SK-N-SH (cell line): ENCODE data around the gene XRN2. TPM values are rescaled to one million over a fixed set of nuclear protein-coding genes. Genes with fewer than 3 reads are reported as not detected.

Experiments used
- CTCF ChIA-PET: fragments of 300-600, 350-600 bp; formaldehyde crosslinking; extraction: SDS; loops from one replicate; lab custom pipeline; 2021; lab: Yijun Ruan, JAX
- POLR2A ChIA-PET: fragments of 350-600 bp; sonication (Branson Sonifier 250); formaldehyde crosslinking; extraction: SDS; loops from one replicate; lab custom pipeline; 2020; ENCODE audit warnings: antibody characterized with exemption, inconsistent platforms; lab: Yijun Ruan, JAX
- DNase-seq: peaks from one replicate; pipeline ENCODE4 v3.0.0; 2012
- H2AFZ ChIP-seq: fragments of 200-600 bp; sonication (generic); 2 replicates; pipeline ENCODE4 v1.8.1; 2016; ENCODE audit warnings: antibody characterized with exemption, mild to moderate bottlenecking, low read depth
- H3F3A ChIP-seq: fragments of 200-600 bp; sonication (generic); replicated peaks from 2 replicates; pipeline ENCODE3; 2016; ENCODE audit warnings: antibody characterized with exemption, mild to moderate bottlenecking; ENCODE audit not compliant: insufficient read depth
- H3K27ac ChIP-seq, 2 experiments: fragments of 200-500 bp in 1 of 2; fragments of 200-600 bp in 1 of 2; sonication (Bioruptor generic) in 1 of 2; sonication (generic), shearing (Covaris generic) in 1 of 2; 2 replicates each; pipeline versions ENCODE4 v1.5.1 to v1.6.1; 2014 to 2016; ENCODE audit warnings: low read depth in 2 of 2, inconsistent platforms in 1 of 2, low read length in 1 of 2, mild to moderate bottlenecking in 1 of 2, mixed read lengths in 1 of 2
- H3K27me3 ChIP-seq: fragments of 200-600 bp; sonication (generic), shearing (Covaris generic); 2 replicates; pipeline ENCODE4 v1.6.1; 2016; ENCODE audit warnings: mixed run types; ENCODE audit not compliant: insufficient read depth
- H3K36me3 ChIP-seq, 2 experiments: fragments of 200-500 bp in 1 of 2; fragments of 200-600 bp in 1 of 2; sonication (Bioruptor generic) in 1 of 2; sonication (generic) in 1 of 2; replicated peaks in 1 of 2; 2 replicates each; pipeline versions ENCODE3 to v1.5.1; 2014 to 2016; ENCODE audit warnings: low read length in 1 of 2, mild to moderate bottlenecking in 1 of 2; ENCODE audit not compliant: insufficient read depth in 2 of 2, control insufficient read depth in 1 of 2
- H3K4me1 ChIP-seq, 2 experiments: fragments of 200-500 bp in 1 of 2; fragments of 200-600 bp in 1 of 2; sonication (Bioruptor generic) in 1 of 2; sonication (generic), shearing (Covaris generic) in 1 of 2; 2 replicates each; pipeline versions ENCODE4 v1.5.1 to v1.6.1; 2014 to 2016; ENCODE audit warnings: low read depth in 1 of 2, low read length in 1 of 2, mixed run types in 1 of 2; ENCODE audit not compliant: insufficient read depth in 2 of 2, control insufficient read depth in 1 of 2
- H3K4me2 ChIP-seq: fragments of 200-600 bp; sonication (generic), shearing (Covaris generic); 2 replicates; pipeline ENCODE4 v1.6.1; 2017; ENCODE audit warnings: mixed run types
- H3K4me3 ChIP-seq, 2 experiments: fragments of 200-500 bp in 1 of 2; fragments of 200-600 bp in 1 of 2; sonication (Bioruptor generic) in 1 of 2; sonication (generic), shearing (Covaris generic) in 1 of 2; 2 replicates each; pipeline versions ENCODE4 v1.5.1 to v1.8.1; 2014 to 2016; ENCODE audit warnings: low read depth in 2 of 2, inconsistent platforms in 1 of 2, low read length in 1 of 2, mild to moderate bottlenecking in 1 of 2, mixed read lengths in 1 of 2, moderate library complexity in 1 of 2
- H3K79me2 ChIP-seq: fragments of 200-600 bp; sonication (generic); 2 replicates; pipeline ENCODE4 v1.8.1; 2017; ENCODE audit warnings: mild to moderate bottlenecking; ENCODE audit not compliant: insufficient read depth
- H3K9ac ChIP-seq: fragments of 200-600 bp; sonication (generic); 2 replicates; pipeline ENCODE4 v1.6.1; 2017; ENCODE audit warnings: mixed run types
- H3K9me2 ChIP-seq: fragments of 200-600 bp; sonication (generic); 2 replicates; pipeline ENCODE4 v1.6.1; 2017; ENCODE audit warnings: mixed run types
- H3K9me3 ChIP-seq: fragments of 200-600 bp; sonication (generic); 2 replicates; pipeline ENCODE4 v1.6.1; 2017; ENCODE audit warnings: mixed run types, mild to moderate bottlenecking, moderate library complexity
- H4K20me1 ChIP-seq: fragments of 200-600 bp; sonication (generic); 2 replicates; pipeline ENCODE4 v1.6.1; 2017; ENCODE audit warnings: mild to moderate bottlenecking, mixed run types; ENCODE audit not compliant: insufficient read depth
- CHD2 ChIP-seq: fragments of 150-350 bp; IDR thresholded peaks from 2 replicates; pipeline ENCODE4 v1.6.1; 2018; ENCODE audit warnings: low read length; ENCODE audit not compliant: partially characterized antibody
- ELF1 ChIP-seq: IDR thresholded peaks from 2 replicates; pipeline ENCODE4 v1.4.0; 2012
- EP300 ChIP-seq, 2 experiments: IDR thresholded peaks; 2 replicates each; pipeline versions ENCODE4 v1.4.0 to v1.6.1; 2012; ENCODE audit warnings: borderline replicate concordance in 1 of 2, low read depth in 1 of 2, low read length in 1 of 2
- EZH2phosphoT487 ChIP-seq: fragments of 200-600 bp; sonication (generic); IDR thresholded peaks from 2 replicates; pipeline ENCODE4 v1.6.1; 2017; ENCODE audit warnings: low read depth, mixed run types, mild to moderate bottlenecking, antibody characterized with exemption, moderate library complexity, borderline replicate concordance
- FOSL2 ChIP-seq: IDR thresholded peaks from 2 replicates; pipeline ENCODE4 v1.4.0; 2012; ENCODE audit warnings: low read depth, mild to moderate bottlenecking, moderate library complexity, borderline replicate concordance
- FOXM1 ChIP-seq: IDR thresholded peaks from 2 replicates; pipeline ENCODE4 v1.4.0; 2012; ENCODE audit warnings: low read depth, mild to moderate bottlenecking
- IRF3 ChIP-seq: fragments of 150-350 bp; IDR thresholded peaks from 2 replicates; pipeline ENCODE4 v1.6.1; 2016; ENCODE audit warnings: mild to moderate bottlenecking, low read depth, low read length
- MAX ChIP-seq: IDR thresholded peaks from 2 replicates; pipeline ENCODE4 v1.4.0; 2012; ENCODE audit warnings: low read depth
- NFIC ChIP-seq: IDR thresholded peaks from 2 replicates; pipeline ENCODE4 v1.4.0; 2012; ENCODE audit warnings: borderline replicate concordance
- PBX3 ChIP-seq: IDR thresholded peaks from 2 replicates; pipeline ENCODE4; 2012
- POLR2AphosphoS5 ChIP-seq: IDR thresholded peaks from 2 replicates; pipeline ENCODE4 v1.6.1; 2012; ENCODE audit warnings: low read depth, low read length
- RCOR1 ChIP-seq: fragments of 150-350 bp; IDR thresholded peaks from 2 replicates; pipeline ENCODE4 v1.6.1; 2017; ENCODE audit warnings: antibody characterized with exemption, low read length
- RFX5 ChIP-seq: IDR thresholded peaks from 2 replicates; pipeline ENCODE4 v1.6.1; 2012; ENCODE audit warnings: mild to moderate bottlenecking, improper control_type of control experiment, low read length
- SIN3A ChIP-seq: IDR thresholded peaks from 2 replicates; pipeline ENCODE4 v1.6.1; 2012; ENCODE audit warnings: low read depth, mild to moderate bottlenecking, low read length, moderate library complexity, borderline replicate concordance
- TCF12 ChIP-seq: IDR thresholded peaks from 2 replicates; pipeline ENCODE4 v1.4.0; 2012
- USF1 ChIP-seq: IDR thresholded peaks from 2 replicates; pipeline ENCODE4 v1.4.0; 2012; ENCODE audit warnings: low read depth, borderline replicate concordance
- YY1 ChIP-seq: IDR thresholded peaks from 2 replicates; pipeline ENCODE4 v1.4.0; 2012; ENCODE audit warnings: low read depth, mild to moderate bottlenecking
- WGBS: methylation state at CpG from one replicate; pipeline ENCODE4 v1.1.6; 2017; ENCODE audit warnings: low lambda C conversion rate; 5-methylcytosine and 5-hydroxymethylcytosine counted together
- polyA plus RNA-seq, 3 experiments: library from polyadenylated mRNA; depleted of rRNA; stranded (reverse); fragments of >200 nt; gene quantifications; 2 replicates each; pipeline ENCODE4 v1.2.3, GENCODE V29; 2012

Gene XRN2
- polyA plus RNA-seq, 1 of the 3 experiments (the other 2 are of a cell fraction), result 44.5 TPM

- TF ChIP-seq SIN3A, result no peak
- TF ChIP-seq, all 33 proteins: peak for 0
These were observed 130.3 kb downstream of the XRN2 start (continued) for GRCh38 chr20:21433329-21433890.

GRCh38 chr20:21435576-21435975, 132.4 kb downstream of the XRN2 start:
- Histone ChIP-seq H3K79me2 (no peaks in the 10 kb centered on the region), H3K4me3 (no peak overlapping the region), H3F3A (peaks cover 5% of the 10 kb centered on the region), H3K9me2 (no peaks in the 10 kb centered on the region), H3K9me3 (no peaks in the 10 kb centered on the region), H3K4me1 (no peaks in the 10 kb centered on the region), H3K9ac (no peak overlapping the region), H3K36me3 (no peaks in the 10 kb centered on the region), H3K4me2 (no peak overlapping the region), H3K27ac (0 out of 4 replicates have a peak overlapping the region, but pooled peaks of 1 of the 2 experiments have one; percentile 19), H2AFZ (no peak overlapping the region), H4K20me1 (no peaks in the 10 kb centered on the region), H3K27me3 (no peaks in the 10 kb centered on the region; the same call in 1 of the 2 replicates)
- WGBS, result 15% methylated on average over 3 of the region's 3 CpGs
- POLR2A ChIA-PET, result no interaction called here
- CTCF ChIA-PET, result no interaction called here
- TF ChIP-seq YY1 (no peak), ELF1 (no peak), USF1 (no peak), NFIC (no peak), RFX5 (no peak), TCF12 (no peak), MAX (no peak), FOXM1 (no peak), RCOR1 (no peak), FOSL2 (no peak), CHD2 (no peak), EZH2phosphoT487 (no peak), SIN3A (no peak), IRF3 (no peak), EP300 (IDR thresholded peaks at IDR 0.05; ENCODE audit: borderline replicate concordance in 1 of 2, low read depth in 1 of 2, low read length in 1 of 2) (no peak)
- no peak for DNase-seq

- CTCF ChIA-PET, result no interaction called here
- no peaks in the 10 kb centered on the region for H3K9me3 ChIP-seq
- H3K27ac ChIP-seq, result peak overlapping the region in 1 of 2 experiments; percentile 36; a peak in 2 of 4 replicates
- DNase-seq, result no peak
- H3F3A ChIP-seq, result peaks cover 5% of the 10 kb centered on the region
- POLR2A ChIA-PET, result no interaction called here
- H3K9me2 ChIP-seq, result no peaks in the 10 kb centered on the region
- peaks cover under 1% of the 10 kb centered on the region; the same call in 1 of the 2 replicates for H3K27me3 ChIP-seq
- H3K4me3 ChIP-seq, result no peak overlapping the region
- 14% methylated on average over 4 of the region's 4 CpGs for WGBS
- H3K9ac ChIP-seq, result no peak overlapping the region
- H3K4me2 ChIP-seq, result 0 out of 2 replicates have a peak overlapping the region, but pooled peaks have one; percentile 3
- H4K20me1 ChIP-seq, result no peaks in the 10 kb centered on the region
- H3K4me1 ChIP-seq, result no peaks in the 10 kb centered on the region
- H3K79me2 ChIP-seq, result no peaks in the 10 kb centered on the region
- no peak overlapping the region for H2AFZ ChIP-seq
- no peaks in the 10 kb centered on the region for H3K36me3 ChIP-seq
- no peak for TF ChIP-seq POLR2AphosphoS5
- peak; percentile 27; the same call in 1 of the 2 replicates for TF ChIP-seq FOSL2
- peak; percentile 38 for TF ChIP-seq PBX3
These were observed 133.1 kb downstream of the XRN2 start for GRCh38 chr20:21436205-21436604.
